K562 (cell line): ENCODE data around the gene CEACAM21. TPM values are rescaled to one million over a fixed set of nuclear protein-coding genes. Genes with fewer than 3 reads are reported as not detected.

Experiments
- ATAC-seq: fragments of 200-7000 bp; cut with Tn5 transposase; 3 replicates; pipeline ENCODE4 v1.9.1; 2020; ENCODE audit warnings: moderate library complexity
- BruUV-seq: library from RNA; stranded (reverse); fragments of 400-500 nt; replicated peaks from 2 replicates; lab custom pipeline; 2021; lab: Mats Ljungman, UMichigan
- CTCF ChIA-PET: fragments of 300-600 bp; formaldehyde crosslinking; extraction: SDS; loops from one replicate; lab custom pipeline; 2021; ENCODE audit warnings: low intra/inter-chr PET ratio; lab: Yijun Ruan, JAX
- POLR2A ChIA-PET: fragments of 300-600, 350-650 bp; sonication (Branson Sonifier 250); formaldehyde crosslinking; extraction: SDS; loops from one replicate; lab custom pipeline; 2021; ENCODE audit warnings: antibody characterized with exemption, inconsistent platforms; lab: Yijun Ruan, JAX
- DNase-seq, 4 experiments: peaks; one replicate each; pipeline versions ENCODE4 v3.0.0 to v3.0.0-alpha.2; 2011 to 2018; ENCODE audit warnings: low spot score in 3 of 4, mixed read lengths in 3 of 4; ENCODE audit errors: extremely low read depth in 1 of 4
- FAIRE-seq: peaks from 2 replicates; lab custom pipeline; 2011; peaks lifted over from hg19 to GRCh38; lab: Jason Lieb, UNC
- H2AFZ ChIP-seq: 2 replicates; pipeline ENCODE4 v1.6.0; 2011; ENCODE audit warnings: low read depth, low read length, control low read depth, inconsistent platforms
- H3K27ac ChIP-seq: fragments of 200-600 bp; 3 replicates; pipeline ENCODE4 v1.8.0; 2011; ENCODE audit warnings: low read depth, mild to moderate bottlenecking, control low read depth, inconsistent platforms, low read length, moderate library complexity, mixed read lengths; ENCODE audit errors: extremely low read depth
- H3K27me3 ChIP-seq, 2 experiments: fragments of 300-600 bp in 1 of 2; 2 replicates in 1 of 2; 3 replicates in 1 of 2; pipeline versions ENCODE4 v1.6.0 to v1.8.0; 2011; ENCODE audit warnings: inconsistent platforms in 2 of 2, low read length in 2 of 2, mild to moderate bottlenecking in 1 of 2, mixed read lengths in 1 of 2, moderate library complexity in 1 of 2; ENCODE audit not compliant: control insufficient read depth in 2 of 2, insufficient read depth in 2 of 2
- H3K36me3 ChIP-seq: fragments of 300-600 bp; 3 replicates; pipeline ENCODE4 v1.8.0; 2011; ENCODE audit warnings: mild to moderate bottlenecking, low read length, inconsistent platforms; ENCODE audit not compliant: control insufficient read depth, insufficient read depth
- H3K4me1 ChIP-seq, 2 experiments: fragments of 200-600 bp in 1 of 2; replicated peaks in 1 of 2; 2 replicates in 1 of 2; 3 replicates in 1 of 2; pipeline versions ENCODE4 v1.5.1 to v1.8.0; 2011; ENCODE audit warnings: inconsistent platforms in 2 of 2, low read length in 2 of 2, mild to moderate bottlenecking in 1 of 2, mixed read lengths in 1 of 2, moderate library complexity in 1 of 2; ENCODE audit not compliant: control insufficient read depth in 2 of 2, insufficient read depth in 2 of 2
- H3K4me2 ChIP-seq: 2 replicates; pipeline ENCODE4 v1.6.1; 2011; ENCODE audit warnings: low read length, control low read depth, inconsistent platforms, mixed read lengths; ENCODE audit not compliant: insufficient read depth
- H3K4me3 ChIP-seq: fragments of 200-600 bp; sonication (generic), shearing (Covaris generic); 2 replicates; pipeline ENCODE4 v1.5.1; 2016; ENCODE audit warnings: control low read depth, inconsistent platforms
- H3K79me2 ChIP-seq: fragments of 200-600 bp; 3 replicates; pipeline ENCODE4 v1.8.0; 2011; ENCODE audit warnings: low read length, inconsistent platforms; ENCODE audit not compliant: control insufficient read depth, insufficient read depth
- H3K9ac ChIP-seq, 2 experiments: 2 replicates each; pipeline versions ENCODE4 v1.6.0 to v1.6.1; 2011; ENCODE audit warnings: low read depth in 2 of 2, low read length in 2 of 2, control low read depth in 1 of 2, inconsistent platforms in 1 of 2, mild to moderate bottlenecking in 1 of 2, mixed read lengths in 1 of 2; ENCODE audit not compliant: insufficient read depth in 1 of 2
- H3K9me1 ChIP-seq: one replicate; pipeline ENCODE4 v1.6.0; 2011; ENCODE audit warnings: inconsistent platforms, mild to moderate bottlenecking, low read length, moderate library complexity; ENCODE audit not compliant: control insufficient read depth, insufficient read depth
- H3K9me3 ChIP-seq: replicated peaks from 2 replicates; pipeline ENCODE4 v1.5.1; 2011; ENCODE audit warnings: low read depth, low read length, inconsistent platforms; ENCODE audit not compliant: control insufficient read depth, insufficient read depth
- H4K20me1 ChIP-seq: replicated peaks from 2 replicates; pipeline ENCODE4 v1.6.1; 2011; ENCODE audit warnings: low read length, inconsistent platforms, mixed read lengths; ENCODE audit not compliant: control insufficient read depth, insufficient read depth
- BDP1 ChIP-seq: IDR thresholded peaks from 3 replicates; pipeline ENCODE4 v1.6.1; 2011; ENCODE audit not compliant: insufficient read length, insufficient read depth
- GTF2B ChIP-seq: IDR thresholded peaks from 2 replicates; pipeline ENCODE4 v1.6.1; 2011; ENCODE audit not compliant: insufficient read length; ENCODE audit errors: extremely low read depth
- OTX1 ChIP-seq: fragments of 450-650 bp; formaldehyde crosslinking; IDR thresholded peaks from 2 replicates; pipeline ENCODE4 v1.4.0; 2022; ENCODE audit warnings: mild to moderate bottlenecking
- RREB1 ChIP-seq: fragments of 250-450 bp; sonication (Bioruptor Pico); IDR thresholded peaks from 2 replicates; pipeline ENCODE4 v1.4.0; 2020
- SMARCE1 ChIP-seq: fragments of 450-650 bp; IDR thresholded peaks from 2 replicates; pipeline ENCODE4 v1.7.1; 2016; ENCODE audit warnings: mild to moderate bottlenecking
- TAF7 ChIP-seq: fragments of 450-650 bp; IDR thresholded peaks from 2 replicates; pipeline ENCODE4 v1.6.1; 2016; ENCODE audit warnings: missing genetic modification characterization, missing compliant biosample characterization
- TRIM24 ChIP-seq, 2 experiments: fragments of 450-650 bp; IDR thresholded peaks; 2 replicates each; pipeline ENCODE4 v1.6.1; 2016
- ZNF431 ChIP-seq: sonication (generic); formaldehyde crosslinking; IDR thresholded peaks from 2 replicates; pipeline ENCODE4 v1.8.0; 2022; ENCODE audit warnings: mild to moderate bottlenecking, missing genetic modification reagents
- WGBS: fragments of 100-300 bp; shearing (Covaris generic); methylation state at CpG from one replicate; pipeline ENCODE4 v1.1.6; 2016; ENCODE audit warnings: low coverage, mixed read lengths; ENCODE audit not compliant: insufficient coverage; ENCODE audit errors: missing lambda C conversion rate; 5-methylcytosine and 5-hydroxymethylcytosine counted together
- in situ Hi-C: fragments of 300-500 bp; cut with MboI; formaldehyde crosslinking; loops from 4 replicates; pipeline ENCODE4 v1.15.0; 2018; ENCODE audit warnings: inconsistent platforms, mixed read lengths
- intact Hi-C: fragments of 100-400 bp; cut with micrococcal nuclease; formaldehyde crosslinking; loops from 2 replicates; pipeline ENCODE4 v1.14.2; 2022
- polyA plus RNA-seq, 8 experiments: library from polyadenylated mRNA; depleted of rRNA in 4 of 8; stranded (reverse) in 5 of 8; unstranded in 3 of 8; fragments of >200 nt; fragmentation: Nextera tagmentation in 2 of 8; fragmentation: Illumina TruSeq in 1 of 8; extraction: Ambion mirVana in 2 of 8; extraction: Trizol in 1 of 8; gene quantifications; 2 replicates each; pipeline versions ENCODE4 v1.2.1 to v1.2.3, GENCODE V29; 2011 to 2014; ENCODE audit warnings: inconsistent platforms in 1 of 8, missing spikeins in 1 of 8
- total RNA-seq, 7 experiments: library from RNA; depleted of rRNA in 6 of 7; stranded (reverse); fragments of >200 nt in 6 of 7; fragmentation: Illumina TruSeq in 2 of 7; extraction: Trizol in 2 of 7; gene quantifications; 2 replicates each; pipeline versions ENCODE4 v1.2.1 to v1.2.3, GENCODE V29; 2011 to 2021; ENCODE audit warnings: low replicate concordance in 1 of 7

CEACAM21 gene
- total and polyA plus RNA-seq, 9 of the 15 experiments (the other 6 are each of a cell fraction or from before 2014, with no cell fraction given) = 0.06 to 0.40 (median 0.18) TPM; not detected in 1

- intact Hi-C loops = no loop called here
- H3K4me3 ChIP-seq = no peak overlapping the region
- TF ChIP-seq OTX1 (CRISPR knock-in tag) = no peak
- TF ChIP-seq BDP1 = no peak
- TF ChIP-seq SMARCE1 = no peak
- TF ChIP-seq ZNF431 (CRISPR knock-in tag) = no peak
- TF ChIP-seq RREB1 (CRISPR knock-in tag) = no peak
- TF ChIP-seq GTF2B = no peak
- no peak for TF ChIP-seq TAF7
- TF ChIP-seq TRIM24 (IDR thresholded peaks at IDR 0.05) = no peak
- TF ChIP-seq, all 486 proteins: peak for 0
- DNase-seq (no peak), FAIRE-seq (no peak), ATAC-seq (no peak)
- in situ Hi-C loops = no loop called here
- Histone ChIP-seq H2AFZ (no peak overlapping the region), H3K9me1 (no peaks in the 10 kb centered on the region), H3K36me3 (no peaks in the 10 kb centered on the region), H3K79me2 (no peaks in the 10 kb centered on the region), H3K9ac (no peak overlapping the region), H4K20me1 (no peaks in the 10 kb centered on the region), H3K27me3 (peaks cover 0 to 5% of the 10 kb centered on the region in 2 experiments; a peak in 1 of 5 replicates), H3K4me2 (no peak overlapping the region), H3K27ac (no peak overlapping the region), H3K4me1 (no peaks in the 10 kb centered on the region), H3K9me3 (no peaks in the 10 kb centered on the region)
- POLR2A ChIA-PET = no interaction called here
- CTCF ChIA-PET = no interaction called here
- WGBS = 0% methylated on average over 7 of the region's 7 CpGs
- no TSS peak for BruUV-seq
These were observed 48.5 kb downstream of the CEACAM21 start for GRCh38 chr19:41624515-41624914.
